Measurements from ENCODE around the gene MCTP2.
"Not testable (repeated sequence)": the region's sequence is repeated elsewhere in the genome, so short reads cannot be mapped to it uniquely, and the experiment has no call there.

The MCTP2 gene

DNA sequence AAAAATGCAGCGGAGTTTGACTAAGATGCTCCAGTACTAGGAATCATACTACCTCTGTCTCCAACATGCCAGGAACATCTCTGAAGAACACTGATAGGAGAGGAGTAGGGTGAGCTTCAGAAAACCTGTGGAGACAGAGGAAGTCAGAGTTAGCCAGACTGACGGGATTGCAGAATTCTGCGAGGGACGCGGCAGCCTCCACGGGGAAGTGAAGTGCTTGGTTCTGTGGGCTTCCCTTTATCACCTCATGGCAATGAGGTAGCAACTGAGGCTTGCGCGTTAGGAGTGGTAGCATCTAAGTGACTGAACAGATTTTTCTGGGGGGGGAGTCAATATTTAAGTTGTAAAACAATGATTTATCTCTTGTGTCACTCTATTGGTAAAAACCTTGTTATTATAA is 226.3 kb downstream of the MCTP2 start:
- DNase-seq, result no peak

DNA sequence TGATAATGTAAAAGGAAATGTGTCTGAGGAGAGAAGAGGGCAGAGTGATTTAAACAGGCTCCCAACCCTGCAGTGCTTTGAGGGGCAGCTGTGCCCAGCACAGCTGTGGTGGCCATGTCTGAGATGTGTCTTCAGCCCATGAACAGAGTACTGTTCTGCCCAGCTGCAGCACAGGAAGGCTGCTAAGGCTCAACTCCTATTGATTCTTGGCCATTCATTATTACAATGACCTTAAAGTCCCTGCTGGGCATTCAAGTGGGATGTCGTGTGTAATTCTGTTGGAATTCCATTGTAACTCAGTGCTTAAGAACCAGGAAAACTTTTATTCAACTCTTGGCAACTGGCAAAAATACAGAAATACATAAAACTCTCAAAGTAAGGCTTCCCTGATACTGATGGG is 229.3 kb downstream of the MCTP2 start:
- no peak for DNase-seq

DNA sequence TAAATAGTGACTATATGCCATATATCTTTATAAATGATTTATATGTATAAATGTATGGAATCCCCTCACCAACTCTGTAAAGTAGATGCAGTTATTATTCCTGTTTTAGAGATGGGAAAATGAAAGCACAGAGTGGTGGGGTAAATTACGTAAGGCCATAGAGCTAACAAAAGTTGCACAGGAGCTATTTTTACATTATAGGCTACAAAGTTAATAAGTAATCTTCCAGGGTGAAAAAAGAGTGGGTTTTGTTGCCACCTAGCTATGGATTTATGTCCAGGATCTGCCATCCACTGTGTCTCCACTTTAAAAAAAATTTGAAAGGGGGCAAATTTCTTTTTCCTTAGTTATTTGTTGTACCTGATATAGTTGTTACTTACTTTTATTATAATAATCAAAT is 235.7 kb downstream of the MCTP2 start:
- no peak for DNase-seq

DNA sequence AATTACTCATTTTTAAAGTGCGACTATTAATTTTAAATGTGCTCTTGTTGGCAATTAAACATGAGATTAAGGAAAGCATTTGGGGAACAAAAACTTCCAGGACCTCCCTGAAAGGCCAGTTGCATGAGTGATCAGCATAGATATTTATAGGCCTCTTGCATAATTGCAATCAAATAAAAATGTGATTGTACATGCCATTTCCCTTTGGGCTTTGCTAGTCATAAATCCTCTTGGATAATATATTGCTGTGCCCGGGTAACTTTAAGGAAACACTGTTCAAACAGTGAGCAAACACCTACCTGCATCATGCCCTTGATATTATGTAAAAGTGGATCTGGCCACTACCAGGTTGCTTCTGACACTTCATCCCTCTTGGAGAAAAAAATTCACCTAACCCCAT is 239.1 kb downstream of the MCTP2 start:
- no peak for DNase-seq

DNA sequence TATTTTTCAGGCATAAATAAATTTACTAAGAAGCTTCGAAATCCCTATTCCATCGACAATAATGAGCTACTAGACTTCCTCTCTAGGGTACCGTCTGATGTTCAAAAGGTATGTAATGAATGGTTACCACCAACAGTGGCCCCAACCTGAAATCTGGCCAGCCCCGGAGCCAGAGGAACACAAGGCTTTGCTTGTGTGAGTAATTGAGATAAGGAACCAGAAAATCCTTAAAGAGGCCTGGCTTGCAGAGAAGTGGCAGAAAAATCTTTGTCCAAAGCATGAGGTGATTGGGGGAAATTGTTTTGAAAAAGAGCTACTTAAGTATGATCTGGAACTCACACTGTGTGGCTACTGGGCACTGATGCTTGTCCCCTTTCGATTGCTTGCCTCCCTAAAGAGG is 245.3 kb downstream of the MCTP2 start:
- no peak for DNase-seq

DNA sequence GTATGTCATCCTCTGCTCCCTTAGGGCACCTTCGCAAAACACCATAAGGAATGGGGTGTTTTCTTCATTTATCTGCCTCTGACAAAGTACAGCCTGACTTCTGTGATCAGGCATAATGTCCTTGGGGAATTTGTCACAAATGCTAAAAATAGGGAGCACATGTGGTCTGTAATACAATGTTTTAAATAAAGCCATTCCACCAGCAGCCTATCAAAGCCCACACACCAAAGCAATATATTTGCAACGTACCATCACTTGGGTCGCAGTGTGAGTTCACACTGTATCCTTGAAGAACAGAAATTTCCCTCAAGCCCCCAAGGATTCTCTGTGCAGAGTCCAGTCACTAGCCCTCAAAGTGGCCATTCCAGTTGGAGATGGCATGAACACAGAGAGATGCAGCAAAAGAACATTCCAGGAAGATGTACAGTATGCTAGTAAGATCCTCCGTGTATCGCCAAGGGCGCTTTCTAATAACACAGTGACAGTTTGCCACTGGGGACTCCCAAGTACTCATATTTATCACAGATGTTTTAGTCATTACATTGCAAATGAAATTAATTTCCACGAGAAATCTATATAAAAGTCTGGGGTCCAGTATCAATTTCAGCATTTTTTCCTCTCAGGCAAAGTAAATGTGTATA is 246.7 kb downstream of the MCTP2 start:
- DNase-seq, result no peak

DNA sequence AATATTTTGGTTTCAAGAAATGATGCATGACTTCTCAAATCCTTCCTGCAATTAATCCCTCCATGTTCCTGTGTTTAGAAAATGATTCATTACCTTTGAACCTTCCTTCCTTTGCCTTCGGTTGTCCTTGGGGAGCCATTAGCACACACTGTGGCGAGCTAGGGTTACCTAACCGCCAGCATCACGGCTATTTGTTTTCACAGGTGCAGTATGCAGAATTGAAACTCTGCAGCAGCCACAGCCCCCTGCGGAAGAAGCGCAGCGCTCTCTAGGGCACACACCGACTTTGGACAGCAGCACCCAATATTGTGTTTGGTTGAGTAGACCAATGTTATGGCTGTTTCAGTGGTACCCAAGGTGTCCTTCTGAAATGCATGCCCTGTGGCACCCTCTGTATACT is 247.4 kb downstream of the MCTP2 start:
- no peak for DNase-seq

DNA sequence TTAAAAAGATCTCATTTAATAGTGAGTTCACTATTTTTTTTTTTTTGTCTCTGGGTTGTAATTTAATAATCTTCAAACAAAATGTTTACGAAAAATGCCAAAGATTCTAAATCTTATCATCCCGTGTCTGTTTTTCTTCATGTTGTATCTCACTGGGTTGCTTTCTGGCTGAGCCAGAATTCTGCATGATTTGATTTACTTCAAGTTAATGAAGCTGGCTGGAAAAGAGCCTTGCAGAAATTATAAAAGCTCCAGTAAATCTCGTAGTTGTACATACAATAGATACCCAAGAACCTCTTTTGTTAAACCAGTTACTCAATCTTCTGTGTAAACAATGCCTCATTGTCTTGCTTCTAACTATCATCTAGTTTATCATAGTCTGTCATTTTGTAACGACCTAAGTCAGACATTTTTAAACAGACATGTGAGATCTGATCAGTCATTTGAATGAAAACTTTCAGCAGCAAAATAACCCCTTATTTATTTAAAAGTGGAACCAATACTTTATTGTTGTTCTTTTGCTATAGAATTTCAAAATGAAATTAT is 249.0 kb downstream of the MCTP2 start:
- no peak for DNase-seq

DNA sequence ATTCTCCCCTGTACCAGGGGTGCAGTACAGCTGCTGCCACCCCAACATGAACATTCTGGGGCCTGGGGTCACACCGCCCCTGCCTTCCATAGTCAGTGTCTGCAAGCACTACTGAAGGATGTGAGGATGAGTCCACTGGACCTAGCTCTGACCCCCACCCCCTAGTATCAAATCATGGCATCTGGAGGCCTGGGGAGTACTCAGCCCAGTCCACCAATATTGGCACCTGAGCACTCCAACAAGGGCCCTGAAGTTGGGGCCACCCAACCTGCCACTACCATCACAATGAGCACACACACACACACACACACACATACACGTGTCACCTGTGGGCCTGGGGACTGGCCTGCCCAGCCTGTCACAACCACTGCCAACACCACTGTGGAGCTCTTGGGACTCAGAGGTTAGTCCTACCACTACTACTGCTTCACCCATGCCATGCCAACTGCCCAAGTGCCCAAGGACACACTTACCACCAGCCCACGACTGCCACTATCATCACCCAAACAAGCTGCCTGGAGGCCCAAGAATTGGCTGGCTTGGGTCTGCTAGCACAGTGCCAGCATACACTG is 253.9 kb downstream of the MCTP2 start:
- DNase-seq, result no peak

DNA sequence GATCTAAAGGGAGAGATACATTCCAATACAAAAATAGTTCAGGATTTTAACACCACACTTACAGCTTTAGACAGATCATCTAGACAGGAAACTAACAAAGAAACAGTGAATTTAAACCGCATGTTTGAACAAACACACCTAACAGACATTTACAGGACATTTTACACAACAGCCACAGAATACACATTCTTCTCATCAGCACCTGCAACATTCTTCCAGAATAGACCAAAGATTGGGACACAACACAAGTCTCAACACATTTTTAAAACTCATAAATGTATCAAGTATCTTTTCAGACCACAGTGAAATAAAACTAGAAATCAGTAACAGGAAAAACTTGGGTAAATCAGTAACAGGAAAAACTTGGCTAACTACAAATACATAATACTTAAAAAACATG is 256.3 kb downstream of the MCTP2 start:
- DNase-seq, result no peak

DNA sequence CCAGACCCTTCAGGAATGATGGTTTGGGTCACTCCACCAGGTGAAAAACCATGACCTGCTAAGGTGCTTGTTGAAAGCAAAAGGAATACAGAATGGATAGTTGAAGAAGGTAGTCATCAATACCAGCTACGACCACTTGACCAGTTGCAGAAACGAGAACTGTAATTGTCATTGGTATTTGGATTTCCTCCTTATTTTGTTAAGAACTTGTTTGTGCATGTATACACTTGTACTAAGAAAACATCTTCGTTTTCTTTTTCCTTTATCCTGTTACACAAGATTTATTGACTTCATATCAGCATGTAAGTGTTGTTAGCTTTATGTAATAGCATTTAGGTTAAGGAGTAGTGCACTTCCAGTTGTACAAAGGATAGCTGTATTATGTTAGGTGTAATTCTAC is 261.8 kb downstream of the MCTP2 start:
- DNase-seq, result no peak

DNA sequence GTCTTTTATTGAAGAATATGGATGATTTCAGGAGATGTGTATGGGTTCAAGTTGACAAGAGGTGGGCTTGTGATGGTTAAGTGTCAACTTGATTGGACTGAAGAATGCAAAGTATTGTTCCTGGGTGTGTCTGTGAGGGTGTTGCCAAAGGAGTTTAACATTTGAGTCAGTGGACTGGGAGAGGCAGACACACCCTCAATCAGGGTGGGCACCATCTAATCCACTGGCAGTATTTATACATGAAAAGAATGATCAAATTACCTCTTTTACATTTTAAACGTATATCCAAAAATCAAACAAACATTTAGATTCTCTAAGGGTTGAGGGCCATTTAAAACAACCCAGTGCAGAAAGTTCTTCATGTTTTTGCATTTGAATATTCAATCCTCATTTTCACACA is 262.2 kb downstream of the MCTP2 start:
- DNase-seq, result not testable (repeated sequence)

DNA sequence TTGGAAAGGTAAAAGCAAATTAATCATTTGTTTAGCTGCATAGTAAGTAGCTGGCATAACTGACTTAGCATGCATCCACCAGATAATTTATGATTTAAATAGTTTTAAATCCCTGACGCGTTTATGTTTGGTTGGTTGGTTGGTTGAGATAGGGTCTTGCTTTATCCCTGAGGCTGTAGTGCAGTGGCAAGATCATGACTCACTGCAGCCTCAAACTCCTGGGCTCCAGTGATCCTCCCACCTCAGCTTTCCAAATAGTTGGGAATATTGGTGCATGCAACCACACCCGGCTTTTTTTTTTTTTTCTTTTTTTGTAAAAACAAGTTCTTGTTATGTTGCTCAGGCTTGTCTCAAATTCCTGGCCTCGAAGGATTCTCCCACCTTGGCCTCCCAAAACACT is 263.4 kb downstream of the MCTP2 start:
- DNase-seq, result no peak

DNA sequence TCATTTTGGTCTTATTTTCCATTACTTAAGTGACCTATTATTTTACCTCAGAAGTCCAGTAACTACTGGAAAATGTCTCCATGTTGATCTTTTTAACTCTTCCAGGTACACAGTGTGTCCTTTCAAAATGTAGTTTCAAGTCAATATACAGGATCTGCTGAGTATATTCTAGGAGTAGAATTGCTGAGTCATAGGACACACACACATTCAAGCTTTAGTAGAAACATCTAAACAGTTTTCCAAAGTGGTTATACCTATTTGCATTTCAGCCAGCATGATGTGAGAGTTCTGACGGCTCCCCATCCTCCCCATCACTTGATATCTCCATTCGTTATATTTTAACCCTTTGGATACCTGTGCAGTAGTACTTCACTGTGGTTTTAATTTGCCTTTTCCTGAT is 271.9 kb downstream of the MCTP2 start:
- DNase-seq, result no peak

DNA sequence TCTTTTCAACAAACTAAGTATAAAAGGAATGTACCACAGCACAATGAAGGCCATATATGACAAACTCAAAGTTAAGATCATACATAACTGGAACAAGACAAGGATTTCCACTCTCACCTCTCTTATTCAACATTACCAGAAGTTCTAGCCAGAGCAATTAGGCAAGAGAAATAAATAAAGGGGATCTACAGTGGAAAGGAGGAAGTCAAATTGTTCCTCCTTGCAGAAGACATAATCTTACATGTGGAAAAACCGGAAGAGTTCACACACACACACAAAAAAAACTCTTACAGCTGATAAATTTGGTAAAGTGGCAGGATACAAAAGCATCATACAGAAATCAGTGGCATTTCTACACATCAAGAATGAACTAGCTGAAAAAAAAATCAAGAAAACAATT is 277.9 kb downstream of the MCTP2 start:
- DNase-seq, result no peak

DNA sequence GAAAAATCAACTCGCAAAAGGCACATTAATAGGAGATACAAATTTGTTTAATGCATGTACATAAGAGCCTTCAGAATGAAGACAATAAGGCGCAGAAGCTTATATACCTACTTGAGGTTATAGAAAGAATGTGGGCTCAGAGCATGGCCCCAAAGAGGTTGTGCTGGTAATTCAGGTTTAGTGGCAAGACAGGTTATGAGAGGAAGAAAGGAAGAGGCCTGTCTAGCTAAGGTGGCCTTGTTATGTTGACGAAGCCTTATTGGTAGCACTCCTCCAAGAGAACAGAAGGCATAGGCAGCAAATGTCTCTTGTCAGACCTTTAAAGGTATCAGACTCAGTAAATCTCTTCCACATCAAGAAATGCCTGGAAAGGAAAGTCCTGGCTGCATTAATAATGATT is 290.8 kb downstream of the MCTP2 start:
- no peak for DNase-seq

DNA sequence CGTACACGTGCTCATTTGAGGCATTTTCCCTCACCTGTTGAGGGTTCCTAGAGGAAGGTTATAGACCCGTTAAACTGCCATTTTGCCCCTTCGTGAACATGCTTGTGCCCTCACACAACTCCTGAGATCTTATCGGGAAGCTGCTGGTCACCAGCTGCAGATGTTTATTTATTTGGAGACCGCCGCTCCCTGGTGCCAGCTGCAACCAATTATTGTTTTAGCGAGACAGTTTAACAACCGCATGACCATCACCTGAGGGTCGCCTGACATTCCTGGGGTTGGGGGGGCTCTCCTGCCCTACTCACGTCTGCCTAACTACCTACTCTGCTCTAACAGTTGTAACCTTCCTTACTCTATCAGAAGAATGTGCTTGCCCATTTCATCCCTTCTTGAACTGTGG is 292.5 kb downstream of the MCTP2 start:
- no peak for DNase-seq

DNA sequence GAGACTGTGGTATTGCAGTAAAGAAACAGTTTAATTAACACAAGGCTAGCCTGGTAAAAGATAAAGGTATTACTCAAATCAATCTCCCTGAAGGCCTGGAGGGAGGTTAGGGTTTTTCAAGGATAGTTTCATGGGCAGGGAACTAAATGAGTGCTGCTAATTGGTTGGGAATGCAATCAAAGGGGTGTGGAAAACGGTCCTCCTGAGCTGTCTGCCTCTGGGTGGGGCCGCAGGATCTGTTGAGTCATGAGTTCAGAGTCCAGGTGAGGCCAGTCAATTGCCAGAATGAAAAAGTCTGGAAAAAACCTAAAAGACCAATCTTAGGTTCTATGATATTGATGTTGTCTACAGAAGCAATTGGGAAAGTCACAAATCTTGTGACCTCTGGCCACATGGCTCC is 293.2 kb downstream of the MCTP2 start:
- DNase-seq, result no peak

DNA sequence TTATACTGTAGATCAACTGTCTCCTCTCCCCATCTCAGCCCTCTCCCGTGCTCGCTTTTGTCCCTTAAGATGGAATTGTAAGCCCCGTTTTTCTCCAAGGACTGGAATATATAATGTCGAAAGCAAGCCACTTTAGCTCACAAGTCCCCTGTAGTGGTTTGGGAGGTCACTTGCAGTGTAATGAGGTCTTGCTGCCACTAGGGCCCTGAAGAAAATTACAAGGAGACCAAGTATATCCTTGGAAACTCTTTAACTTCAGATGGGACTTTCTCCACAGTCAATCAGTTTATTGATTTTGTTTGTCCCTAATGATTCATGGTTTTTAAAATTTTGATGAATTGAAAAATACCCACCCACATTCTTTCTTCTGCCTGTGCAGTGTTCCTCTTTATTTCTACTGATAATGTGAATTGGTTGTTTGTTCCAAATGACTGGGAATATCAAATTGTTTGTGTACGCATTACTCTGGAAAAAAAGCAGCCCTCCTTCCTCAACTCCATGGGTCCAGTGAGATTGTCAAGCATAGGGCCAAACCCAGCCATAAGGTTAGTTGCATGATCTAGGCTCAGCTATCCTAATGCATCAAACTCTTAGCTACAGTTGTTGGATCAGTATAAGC is 294.8 kb downstream of the MCTP2 start:
- no peak for DNase-seq

DNA sequence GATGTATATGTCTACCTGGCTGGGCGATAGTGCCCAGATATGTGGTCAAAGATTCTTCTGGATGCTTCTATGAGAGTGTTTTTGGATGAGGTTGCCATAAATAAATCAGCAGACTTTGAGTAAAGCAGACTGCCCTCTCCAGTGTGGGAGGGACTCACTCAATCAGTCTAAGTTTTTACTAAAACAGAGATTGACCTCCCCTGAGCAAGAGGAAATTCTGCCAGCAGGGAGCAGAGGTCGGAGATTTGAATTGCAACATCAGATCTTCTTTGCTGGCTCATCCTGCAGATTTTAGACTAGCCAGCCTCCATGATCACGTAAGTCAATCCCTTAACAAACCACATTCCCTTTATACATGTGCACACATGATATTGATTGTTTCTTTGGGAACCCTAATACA is 300.9 kb downstream of the MCTP2 start:
- no peak for DNase-seq

All from activated T-cell treated with anti-CD3 and anti-CD28 coated beads for 4 hours (primary cell).